ENCODE measurements around the gene TMEM131L. TPM values are rescaled to one million over a fixed set of nuclear protein-coding genes. Genes with fewer than 3 reads are reported as not detected.

TMEM131L gene
- total RNA-seq, 2 experiments from 2014 or later: 45.8 to 45.9 TPM

GRCh38 chr4:153639833-153640802 lies 174.0 kb downstream of the TMEM131L start:
- intact Hi-C loops (cut with DNase I, micrococcal nuclease): no loop called here
- ATAC-seq (no peak), DNase-seq (no peak)
- Mint-ChIP-seq H3K36me3 (ENCODE audit: low read depth) (peaks cover 13% of the 10 kb centered on the region), H3K4me1 (peaks cover 18% of the 10 kb centered on the region), H3K27me3 (no peaks in the 10 kb centered on the region), H3K9me3 (ENCODE audit: low read depth) (peaks cover 2% of the 10 kb centered on the region), H3K4me3 (no peak overlapping the region), H3K27ac (no peak overlapping the region)
- ChIA-PET CTCF (interaction anchor here (0.6 to 1.1 kb wide), 4 partner anchors 8 to 296 kb away, joined by 3 read pairs; partner anchors contain the start of gene MND1), POLR2A (no interaction called here)

- Mint-ChIP-seq H3K36me3 (ENCODE audit: low read depth) (no peaks in the 10 kb centered on the region), H3K9me3 (ENCODE audit: low read depth) (peaks cover 3% of the 10 kb centered on the region), H3K27me3 (no peaks in the 10 kb centered on the region), H3K4me3 (no peak overlapping the region), H3K4me1 (peaks cover 18% of the 10 kb centered on the region), H3K27ac (no peak overlapping the region)
- ATAC-seq (peak; percentile 49), DNase-seq (no peak)
- ChIA-PET CTCF (interaction anchor here (0.8 to 4.0 kb wide), 5 partner anchors 9 to 434 kb away, joined by 3 to 39 read pairs (median 4); partner anchors contain the start of gene MND1), POLR2A (interaction anchor here (0.6 kb wide), 1 partner anchor 289 kb away, joined by 3 read pairs; no protein-coding TSS in a partner anchor)
- intact Hi-C loops (cut with DNase I, micrococcal nuclease): no loop called here
Observed at GRCh38 chr4:153641532-153641931, 175.4 kb downstream of the TMEM131L start.

- ChIA-PET POLR2A (no interaction called here), CTCF (interaction anchor here (0.6 to 7.2 kb wide), 39 partner anchors 9 to 561 kb away, joined by 3 to 69 read pairs (median 4); partner anchors contain the start of genes MND1, TLR2 and TMEM131L)
- ATAC-seq (peak; percentile 92), DNase-seq (no peak)
- peaks cover 23% of the 10 kb centered on the region for H3K4me1 Mint-ChIP-seq
- no peak overlapping the region for H3K27ac Mint-ChIP-seq
- no peaks in the 10 kb centered on the region for H3K27me3 Mint-ChIP-seq
- intact Hi-C loops (cut with DNase I, micrococcal nuclease): loop anchor here (1.0 to 2.0 kb wide), 4 partner anchors 210 to 561 kb away; partner anchors contain the start of gene MND1 (in 2 of the 2)
- H3K4me3 Mint-ChIP-seq: no peak overlapping the region
- H3K36me3 Mint-ChIP-seq (ENCODE audit: low read depth): no peaks in the 10 kb centered on the region
- peaks cover 3% of the 10 kb centered on the region for H3K9me3 Mint-ChIP-seq (ENCODE audit: low read depth)
Observed at GRCh38 chr4:153643406-153644383, 177.5 kb downstream of the TMEM131L start.

GRCh38 chr4:153645183-153645582 lies 179.0 kb downstream of the TMEM131L start:
- H3K27me3 Mint-ChIP-seq: no peaks in the 10 kb centered on the region
- ChIA-PET CTCF (interaction anchor here (0.7 to 7.2 kb wide), 12 partner anchors 10 to 498 kb away, joined by 3 to 69 read pairs (median 4); partner anchors contain the start of gene MND1), POLR2A (interaction anchor here (0.7 kb wide), 1 partner anchor 33 kb away, joined by 3 read pairs; no protein-coding TSS in a partner anchor)
- H3K4me3 Mint-ChIP-seq: no peak overlapping the region
- H3K27ac Mint-ChIP-seq: no peak overlapping the region
- peak; percentile 50 for DNase-seq
- peaks cover 29% of the 10 kb centered on the region for H3K4me1 Mint-ChIP-seq
- H3K9me3 Mint-ChIP-seq (ENCODE audit: low read depth): peaks cover 3% of the 10 kb centered on the region
- no peaks in the 10 kb centered on the region for H3K36me3 Mint-ChIP-seq (ENCODE audit: low read depth)
- intact Hi-C loops (cut with DNase I, micrococcal nuclease): loop anchor here (1.0 to 5.0 kb wide), 2 partner anchors 105 to 213 kb away; no protein-coding TSS in a partner anchor
- ATAC-seq: no peak

- intact Hi-C loops (cut with DNase I, micrococcal nuclease): loop anchor here in 1 of 2 experiments (5.0 kb wide), 1 partner anchor 214 kb away; no protein-coding TSS in a partner anchor
- Mint-ChIP-seq H3K4me3 (no peak overlapping the region), H3K27me3 (no peaks in the 10 kb centered on the region), H3K4me1 (peaks cover 35% of the 10 kb centered on the region), H3K27ac (no peak overlapping the region), H3K36me3 (ENCODE audit: low read depth) (no peaks in the 10 kb centered on the region), H3K9me3 (ENCODE audit: low read depth) (peaks cover 3% of the 10 kb centered on the region)
- ChIA-PET CTCF (interaction anchor here (0.7 to 7.2 kb wide), 4 partner anchors 24 to 300 kb away, joined by 3 to 69 read pairs (median 4); no protein-coding TSS in a partner anchor), POLR2A (no interaction called here)
- DNase-seq (no peak), ATAC-seq (no peak)
Observed at GRCh38 chr4:153646261-153646660, 180.1 kb downstream of the TMEM131L start.

DNA sequence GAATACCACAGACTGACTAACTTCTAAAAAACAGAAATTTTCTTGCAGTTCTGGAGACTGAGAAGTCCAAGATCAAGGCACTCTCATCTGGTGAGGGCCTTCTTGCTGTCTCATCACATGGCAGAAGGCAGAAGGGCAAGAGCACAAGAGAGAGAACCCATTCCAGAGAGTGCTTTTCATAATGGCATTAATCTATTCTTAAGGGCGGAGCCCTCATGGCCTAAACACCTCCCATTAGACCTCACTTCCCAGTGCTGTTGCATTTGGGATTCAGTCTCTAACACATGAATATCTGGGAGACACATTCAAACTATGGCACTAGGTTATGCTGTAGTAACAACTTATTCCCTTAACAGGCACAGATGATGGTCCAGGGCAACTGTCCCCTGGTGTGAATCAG lies 180.8 kb downstream of the TMEM131L start:
- CTCF ChIA-PET: interaction anchor here (0.7 to 7.2 kb wide), 5 partner anchors 70 to 301 kb away, joined by 3 to 69 read pairs (median 5); no protein-coding TSS in a partner anchor
- Mint-ChIP-seq H3K4me3 (no peak overlapping the region), H3K36me3 (ENCODE audit: low read depth) (no peaks in the 10 kb centered on the region), H3K27ac (no peak overlapping the region), H3K4me1 (peaks cover 35% of the 10 kb centered on the region), H3K9me3 (ENCODE audit: low read depth) (peaks cover 3% of the 10 kb centered on the region), H3K27me3 (no peaks in the 10 kb centered on the region)
- DNase-seq: no peak
- ATAC-seq: no peak
- POLR2A ChIA-PET: no interaction called here
- intact Hi-C loops (cut with DNase I, micrococcal nuclease): loop anchor here in 1 of 2 experiments (5.0 kb wide), 1 partner anchor 215 kb away; no protein-coding TSS in a partner anchor

DNA sequence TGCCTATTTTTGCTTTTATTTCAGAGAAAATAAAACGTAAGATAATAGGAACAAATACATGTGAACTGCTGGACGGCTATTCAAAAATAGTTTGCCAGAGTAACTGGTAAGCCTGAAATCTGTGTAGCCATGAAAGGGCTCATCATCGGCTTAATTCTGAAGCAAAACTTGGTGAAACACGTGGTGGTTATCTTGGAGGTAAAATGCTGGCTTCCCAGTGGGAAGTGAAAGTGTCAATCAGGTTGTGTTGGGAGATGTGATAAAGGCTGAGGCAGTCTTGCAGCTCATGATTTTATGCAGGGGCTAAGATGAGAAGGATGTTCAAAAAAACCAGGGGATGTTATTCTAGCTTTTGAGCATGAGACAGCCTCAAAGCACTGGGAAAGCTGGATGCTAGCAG lies 181.8 kb downstream of the TMEM131L start:
- Mint-ChIP-seq H3K27me3 (no peaks in the 10 kb centered on the region), H3K4me3 (no peak overlapping the region), H3K9me3 (ENCODE audit: low read depth) (peaks cover 3% of the 10 kb centered on the region), H3K27ac (no peak overlapping the region), H3K4me1 (peaks cover 40% of the 10 kb centered on the region), H3K36me3 (ENCODE audit: low read depth) (no peaks in the 10 kb centered on the region)
- ChIA-PET CTCF (interaction anchor here (0.6 to 7.2 kb wide), 11 partner anchors 8 to 505 kb away, joined by 3 to 69 read pairs (median 3); no protein-coding TSS in a partner anchor), POLR2A (no interaction called here)
- intact Hi-C loops (cut with DNase I, micrococcal nuclease): loop anchor here in 1 of 2 experiments (5.0 kb wide), 1 partner anchor 216 kb away; no protein-coding TSS in a partner anchor
- DNase-seq: no peak
- no peak for ATAC-seq

- POLR2A ChIA-PET: no interaction called here
- Mint-ChIP-seq H3K9me3 (ENCODE audit: low read depth) (peaks cover 3% of the 10 kb centered on the region), H3K4me1 (peaks cover 37% of the 10 kb centered on the region), H3K4me3 (no peak overlapping the region), H3K36me3 (ENCODE audit: low read depth) (no peaks in the 10 kb centered on the region), H3K27me3 (no peaks in the 10 kb centered on the region), H3K27ac (no peak overlapping the region)
- CTCF ChIA-PET: interaction anchor here (0.6 to 7.2 kb wide), 14 partner anchors 11 to 507 kb away, joined by 3 to 69 read pairs (median 4); partner anchors contain the start of genes MND1 and TLR2
- ATAC-seq: peak; percentile 24
- intact Hi-C loops (cut with DNase I, micrococcal nuclease): loop anchor here (1.0 to 5.0 kb wide), 2 partner anchors 217 to 305 kb away; partner anchors contain the start of gene MND1 (in 1 of the 2)
- DNase-seq: peak; percentile 44
Observed at GRCh38 chr4:153649572-153649991, 183.4 kb downstream of the TMEM131L start.

- DNase-seq: peak; percentile 18
- CTCF ChIA-PET: interaction anchor here (0.5 to 2.9 kb wide), 10 partner anchors 8 to 305 kb away, joined by 3 to 14 read pairs (median 4); partner anchors contain the start of gene TLR2
- no peak overlapping the region for H3K4me3 Mint-ChIP-seq
- intact Hi-C loops (cut with DNase I, micrococcal nuclease): loop anchor here in 1 of 2 experiments (5.0 kb wide), 1 partner anchor 101 kb away; no protein-coding TSS in a partner anchor
- POLR2A ChIA-PET: interaction anchor here (1.2 to 1.6 kb wide), 2 partner anchors 154 to 536 kb away, joined by 3 to 4 read pairs; no protein-coding TSS in a partner anchor
- H3K36me3 Mint-ChIP-seq (ENCODE audit: low read depth): no peaks in the 10 kb centered on the region
- H3K27me3 Mint-ChIP-seq: no peaks in the 10 kb centered on the region
- ATAC-seq: peak; percentile 20
- H3K9me3 Mint-ChIP-seq (ENCODE audit: low read depth): no peaks in the 10 kb centered on the region
- H3K27ac Mint-ChIP-seq: peak overlapping the region; percentile 84
- H3K4me1 Mint-ChIP-seq: peaks cover 41% of the 10 kb centered on the region
Observed at GRCh38 chr4:153651116-153651515, 185.0 kb downstream of the TMEM131L start.

GRCh38 chr4:153651587-153651986 lies 185.4 kb downstream of the TMEM131L start:
- peak; percentile 90 for ATAC-seq
- H3K27me3 Mint-ChIP-seq: no peaks in the 10 kb centered on the region
- no peak overlapping the region for H3K4me3 Mint-ChIP-seq
- H3K9me3 Mint-ChIP-seq (ENCODE audit: low read depth): no peaks in the 10 kb centered on the region
- peaks cover 41% of the 10 kb centered on the region for H3K4me1 Mint-ChIP-seq
- ChIA-PET CTCF (interaction anchor here (0.5 to 2.9 kb wide), 9 partner anchors 8 to 305 kb away, joined by 3 to 14 read pairs (median 4); partner anchors contain the start of gene TMEM131L), POLR2A (interaction anchor here (0.7 to 1.6 kb wide), 3 partner anchors 154 to 537 kb away, joined by 3 to 4 read pairs (median 3); no protein-coding TSS in a partner anchor)
- peak overlapping the region; percentile 84 for H3K27ac Mint-ChIP-seq
- H3K36me3 Mint-ChIP-seq (ENCODE audit: low read depth): no peaks in the 10 kb centered on the region
- DNase-seq: peak; percentile 78
- intact Hi-C loops (cut with DNase I, micrococcal nuclease): loop anchor here in 1 of 2 experiments (5.0 kb wide), 1 partner anchor 101 kb away; no protein-coding TSS in a partner anchor
